Measurements from ENCODE around the gene FSTL4. TPM values are rescaled to one million over a fixed set of nuclear protein-coding genes. Genes with fewer than 3 reads are reported as not detected.

Gene FSTL4
- polyA plus RNA-seq, 1 donor from 2014 or later: 0.57 TPM

DNA sequence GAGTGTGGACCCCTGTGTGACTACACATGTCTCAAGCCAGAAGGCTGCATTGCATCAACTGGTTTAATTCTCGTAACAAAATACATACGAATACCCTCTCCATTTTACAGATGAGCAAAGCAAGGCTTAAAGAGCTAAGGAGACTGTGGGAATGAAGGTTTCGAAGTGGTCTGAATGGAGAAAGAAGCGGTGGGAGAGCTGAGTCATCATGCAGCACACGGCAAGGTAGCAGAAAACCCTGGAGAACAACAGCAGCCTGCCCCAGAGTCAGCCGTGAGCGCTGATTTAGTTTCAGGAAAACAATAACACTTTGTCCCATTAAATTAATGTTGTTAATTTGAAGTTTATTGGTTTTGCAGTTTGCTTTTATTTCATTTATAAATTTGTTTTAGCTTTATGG, 336.7 kb downstream of the FSTL4 start:
- no peak overlapping the region for H3K27ac ChIP-seq (ENCODE audit: low read length)
- H3K79me2 ChIP-seq (replicated peaks; ENCODE audit: insufficient read depth, low read length): no peaks in the 10 kb centered on the region
- no peaks in the 10 kb centered on the region for H3K36me3 ChIP-seq (ENCODE audit: insufficient read depth, low read length)
- no peak overlapping the region for H2AFZ ChIP-seq (ENCODE audit: low read depth, low read length)
- H4K20me1 ChIP-seq (ENCODE audit: insufficient read depth): no peaks in the 10 kb centered on the region
- no peak for TF ChIP-seq EZH2 (IDR thresholded peaks at IDR 0.05; ENCODE audit: borderline replicate concordance, insufficient read depth, low read length, poor library complexity, severe bottlenecking)
- no peak for TF ChIP-seq MXI1 (conservative IDR thresholded peaks at IDR 0.05; ENCODE audit: poor library complexity, severe bottlenecking)
- no peak for TF ChIP-seq EP300 (conservative IDR thresholded peaks at IDR 0.05; ENCODE audit: poor library complexity, severe bottlenecking)
- no peak for TF ChIP-seq SMC3 (conservative IDR thresholded peaks at IDR 0.05; ENCODE audit: poor library complexity)
- TF ChIP-seq POLR2AphosphoS5 (IDR thresholded peaks at IDR 0.05): no peak
- TF ChIP-seq RAD21 (conservative IDR thresholded peaks at IDR 0.05): no peak
- no peak for TF ChIP-seq CTCF (IDR thresholded peaks at IDR 0.05; ENCODE audit: poor library complexity, severe bottlenecking)
- no peak for TF ChIP-seq TAF1 (IDR thresholded peaks at IDR 0.05; ENCODE audit: low read depth)
- TF ChIP-seq, protein P1, sequence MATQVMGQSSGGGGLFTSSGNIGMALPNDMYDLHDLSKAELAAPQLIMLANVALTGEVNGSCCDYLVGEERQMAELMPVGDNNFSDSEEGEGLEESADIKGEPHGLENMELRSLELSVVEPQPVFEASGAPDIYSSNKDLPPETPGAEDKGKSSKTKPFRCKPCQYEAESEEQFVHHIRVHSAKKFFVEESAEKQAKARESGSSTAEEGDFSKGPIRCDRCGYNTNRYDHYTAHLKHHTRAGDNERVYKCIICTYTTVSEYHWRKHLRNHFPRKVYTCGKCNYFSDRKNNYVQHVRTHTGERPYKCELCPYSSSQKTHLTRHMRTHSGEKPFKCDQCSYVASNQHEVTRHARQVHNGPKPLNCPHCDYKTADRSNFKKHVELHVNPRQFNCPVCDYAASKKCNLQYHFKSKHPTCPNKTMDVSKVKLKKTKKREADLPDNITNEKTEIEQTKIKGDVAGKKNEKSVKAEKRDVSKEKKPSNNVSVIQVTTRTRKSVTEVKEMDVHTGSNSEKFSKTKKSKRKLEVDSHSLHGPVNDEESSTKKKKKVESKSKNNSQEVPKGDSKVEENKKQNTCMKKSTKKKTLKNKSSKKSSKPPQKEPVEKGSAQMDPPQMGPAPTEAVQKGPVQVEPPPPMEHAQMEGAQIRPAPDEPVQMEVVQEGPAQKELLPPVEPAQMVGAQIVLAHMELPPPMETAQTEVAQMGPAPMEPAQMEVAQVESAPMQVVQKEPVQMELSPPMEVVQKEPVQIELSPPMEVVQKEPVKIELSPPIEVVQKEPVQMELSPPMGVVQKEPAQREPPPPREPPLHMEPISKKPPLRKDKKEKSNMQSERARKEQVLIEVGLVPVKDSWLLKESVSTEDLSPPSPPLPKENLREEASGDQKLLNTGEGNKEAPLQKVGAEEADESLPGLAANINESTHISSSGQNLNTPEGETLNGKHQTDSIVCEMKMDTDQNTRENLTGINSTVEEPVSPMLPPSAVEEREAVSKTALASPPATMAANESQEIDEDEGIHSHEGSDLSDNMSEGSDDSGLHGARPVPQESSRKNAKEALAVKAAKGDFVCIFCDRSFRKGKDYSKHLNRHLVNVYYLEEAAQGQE (IDR thresholded peaks at IDR 0.05; ENCODE audit: borderline replicate concordance): no peak
- no peaks in the 10 kb centered on the region for H3F3A ChIP-seq (ENCODE audit: insufficient read depth, low read length, poor library complexity, severe bottlenecking)
- no peaks in the 10 kb centered on the region for H3K9me2 ChIP-seq (ENCODE audit: insufficient read depth, low read length)
- no peak overlapping the region for H3K4me3 ChIP-seq (ENCODE audit: low read length)
- H3K9ac ChIP-seq (ENCODE audit: low read length): no peak overlapping the region
- H3K9me3 ChIP-seq (ENCODE audit: low read length): no peaks in the 10 kb centered on the region
- H3K4me2 ChIP-seq (ENCODE audit: low read length): no peak overlapping the region
- H3K27me3 ChIP-seq (ENCODE audit: insufficient read depth, low read depth, low read length): no peaks in the 10 kb centered on the region

DNA sequence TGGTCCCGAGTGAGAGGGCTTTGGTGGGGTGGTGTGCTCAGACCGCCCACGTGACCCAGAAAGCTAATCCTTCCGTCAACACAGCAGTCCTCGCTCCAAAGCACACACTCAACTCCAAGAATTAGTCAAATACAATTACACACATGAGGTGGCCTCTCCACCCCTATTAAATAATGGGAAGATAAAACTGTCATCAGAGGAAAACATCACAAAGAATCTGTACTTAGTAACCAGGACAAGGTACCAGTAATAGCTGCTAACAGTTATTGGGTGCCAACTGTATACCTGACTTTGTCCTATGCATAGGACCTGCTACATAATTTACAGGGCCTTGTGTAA, 337.8 kb downstream of the FSTL4 start:
- Histone ChIP-seq H3K27me3 (ENCODE audit: insufficient read depth, low read depth, low read length) (no peaks in the 10 kb centered on the region), H3K4me2 (ENCODE audit: low read length) (no peak overlapping the region), H2AFZ (ENCODE audit: low read depth, low read length) (no peak overlapping the region), H3K79me2 (replicated peaks; ENCODE audit: insufficient read depth, low read length) (no peaks in the 10 kb centered on the region), H3K9me3 (ENCODE audit: low read length) (no peaks in the 10 kb centered on the region), H3K9me2 (ENCODE audit: insufficient read depth, low read length) (no peaks in the 10 kb centered on the region), H3F3A (ENCODE audit: insufficient read depth, low read length, poor library complexity, severe bottlenecking) (no peaks in the 10 kb centered on the region), H3K27ac (ENCODE audit: low read length) (no peak overlapping the region), H3K4me3 (ENCODE audit: low read length) (no peak overlapping the region), H3K36me3 (ENCODE audit: insufficient read depth, low read length) (no peaks in the 10 kb centered on the region), H3K9ac (ENCODE audit: low read length) (no peak overlapping the region), H4K20me1 (ENCODE audit: insufficient read depth) (no peaks in the 10 kb centered on the region)
- TF ChIP-seq SMC3 (conservative IDR thresholded peaks at IDR 0.05; ENCODE audit: poor library complexity) (no peak), EZH2 (IDR thresholded peaks at IDR 0.05; ENCODE audit: borderline replicate concordance, insufficient read depth, low read length, poor library complexity, severe bottlenecking) (no peak)

Measured in neural cell (in vitro differentiated cells).